ENCODE results near the gene PLCH1. TPM values are rescaled to one million over a fixed set of nuclear protein-coding genes. Genes with fewer than 3 reads are reported as not detected.

The PLCH1 gene
- total RNA-seq, 1 experiment from 2014 or later = 4.1 TPM

GRCh38 chr3:155782390-155782953 lies 37.6 kb upstream of the PLCH1 start:
- Histone ChIP-seq H3K4me1 (ENCODE audit: insufficient read depth, low read length) (no peaks in the 10 kb centered on the region), H3K9me2 (replicated peaks; ENCODE audit: low read length) (no peaks in the 10 kb centered on the region), H3F3A (ENCODE audit: low read length, unreplicated experiment) (peaks cover 5% of the 10 kb centered on the region), H3K4me3 (ENCODE audit: low read length) (no peak overlapping the region), H4K20me1 (ENCODE audit: low read length) (no peaks in the 10 kb centered on the region), H3K79me2 (ENCODE audit: low read length) (no peaks in the 10 kb centered on the region), H3K4me2 (ENCODE audit: low read length) (no peak overlapping the region), H3K36me3 (ENCODE audit: low read depth, low read length) (peaks cover 17% of the 10 kb centered on the region; the same call in 1 of the 2 replicates), H3K9me3 (ENCODE audit: low read length) (peaks cover 7% of the 10 kb centered on the region; the same call in 1 of the 2 replicates), H3K27ac (ENCODE audit: low read length) (no peak overlapping the region), H3K27me3 (ENCODE audit: low read length) (no peaks in the 10 kb centered on the region), H2AFZ (ENCODE audit: low read length) (no peak overlapping the region), H3K9ac (ENCODE audit: low read length) (no peak overlapping the region)
- POLR2A ChIA-PET (ENCODE audit: unreplicated experiment) = no interaction called here
- intact Hi-C loops (cut with micrococcal nuclease) = no loop called here
- no peak for TF ChIP-seq EZH2 (IDR thresholded peaks at IDR 0.05; ENCODE audit: low read length, unreplicated experiment)
- no peak for TF ChIP-seq CTCF (conservative IDR thresholded peaks at IDR 0.05; ENCODE audit: low read depth, low read length)
- TF ChIP-seq EZH2phosphoT487 (IDR thresholded peaks at IDR 0.05; ENCODE audit: borderline replicate concordance, low read length) = no peak
- no TSS peak for BruUV-seq (replicated peaks)
- peak; percentile 66 for ATAC-seq
- DNase-seq = peak; percentile 71
- CTCF ChIA-PET = no interaction called here

GRCh38 chr3:155780291-155780690 lies 35.4 kb upstream of the PLCH1 start:
- Histone ChIP-seq H3K4me1 (ENCODE audit: insufficient read depth, low read length) (no peaks in the 10 kb centered on the region), H3K4me3 (ENCODE audit: low read length) (no peak overlapping the region), H3K9me3 (ENCODE audit: low read length) (peaks cover 7% of the 10 kb centered on the region; the same call in 1 of the 2 replicates), H4K20me1 (ENCODE audit: low read length) (no peaks in the 10 kb centered on the region), H3F3A (ENCODE audit: low read length, unreplicated experiment) (peaks cover 5% of the 10 kb centered on the region), H3K9me2 (replicated peaks; ENCODE audit: low read length) (no peaks in the 10 kb centered on the region), H3K36me3 (ENCODE audit: low read depth, low read length) (peaks cover 17% of the 10 kb centered on the region; the same call in 1 of the 2 replicates), H3K27me3 (ENCODE audit: low read length) (no peaks in the 10 kb centered on the region), H2AFZ (ENCODE audit: low read length) (no peak overlapping the region), H3K4me2 (ENCODE audit: low read length) (no peak overlapping the region), H3K79me2 (ENCODE audit: low read length) (no peaks in the 10 kb centered on the region), H3K9ac (ENCODE audit: low read length) (no peak overlapping the region), H3K27ac (ENCODE audit: low read length) (no peak overlapping the region)
- intact Hi-C loops (cut with micrococcal nuclease) = no loop called here
- TF ChIP-seq EZH2 (IDR thresholded peaks at IDR 0.05; ENCODE audit: low read length, unreplicated experiment) (no peak), CTCF (conservative IDR thresholded peaks at IDR 0.05; ENCODE audit: low read depth, low read length) (no peak), EZH2phosphoT487 (IDR thresholded peaks at IDR 0.05; ENCODE audit: borderline replicate concordance, low read length) (no peak)
- ATAC-seq (no peak), DNase-seq (no peak)
- no TSS peak for BruUV-seq (replicated peaks)
- ChIA-PET POLR2A (ENCODE audit: unreplicated experiment) (no interaction called here), CTCF (no interaction called here)

GRCh38 chr3:155778462-155778861 lies 33.6 kb upstream of the PLCH1 start:
- Histone ChIP-seq H3K9me3 (ENCODE audit: low read length) (peaks cover 7% of the 10 kb centered on the region; the same call in 1 of the 2 replicates), H3K36me3 (ENCODE audit: low read depth, low read length) (peaks cover 17% of the 10 kb centered on the region; the same call in 1 of the 2 replicates), H3K27ac (ENCODE audit: low read length) (no peak overlapping the region), H3K27me3 (ENCODE audit: low read length) (no peaks in the 10 kb centered on the region), H3K9me2 (replicated peaks; ENCODE audit: low read length) (no peaks in the 10 kb centered on the region), H3F3A (ENCODE audit: low read length, unreplicated experiment) (peaks cover 5% of the 10 kb centered on the region), H3K4me1 (ENCODE audit: insufficient read depth, low read length) (no peaks in the 10 kb centered on the region), H3K4me2 (ENCODE audit: low read length) (no peak overlapping the region), H2AFZ (ENCODE audit: low read length) (no peak overlapping the region), H3K9ac (ENCODE audit: low read length) (no peak overlapping the region), H3K4me3 (ENCODE audit: low read length) (no peak overlapping the region), H4K20me1 (ENCODE audit: low read length) (no peaks in the 10 kb centered on the region), H3K79me2 (ENCODE audit: low read length) (no peaks in the 10 kb centered on the region)
- POLR2A ChIA-PET (ENCODE audit: unreplicated experiment) = no interaction called here
- intact Hi-C loops (cut with micrococcal nuclease) = no loop called here
- no TSS peak for BruUV-seq (replicated peaks)
- no peak for TF ChIP-seq CTCF (conservative IDR thresholded peaks at IDR 0.05; ENCODE audit: low read depth, low read length)
- no peak for TF ChIP-seq EZH2phosphoT487 (IDR thresholded peaks at IDR 0.05; ENCODE audit: borderline replicate concordance, low read length)
- no peak for TF ChIP-seq EZH2 (IDR thresholded peaks at IDR 0.05; ENCODE audit: low read length, unreplicated experiment)
- CTCF ChIA-PET = no interaction called here
- DNase-seq = no peak
- no peak for ATAC-seq
